Fibroblast of pulmonary artery (primary cell): ENCODE data around the gene UQCC5.
A peak's percentile ranks its signal among the peaks of the same experiment; 100 is the strongest.

Experiments
- DNase-seq: peaks from one replicate; pipeline ENCODE4 v3.0.0-alpha.2; 2010; ENCODE audit warnings: low read depth
- H3K4me3 ChIP-seq: replicated peaks from 2 replicates; pipeline ENCODE4 v1.5.1; 2011; ENCODE audit warnings: low read depth, mild to moderate bottlenecking, control low read depth, low read length, moderate library complexity
- CTCF ChIP-seq: IDR thresholded peaks from 2 replicates; pipeline ENCODE4 v1.5.1; 2011; ENCODE audit warnings: mild to moderate bottlenecking, control low read depth, low read length, inconsistent platforms; ENCODE audit errors: missing control alignments

The UQCC5 gene

GRCh38 chr3:52490035-52490938 lies 46.1 kb upstream of the UQCC5 start:
- no peak overlapping the region for H3K4me3 ChIP-seq
- no peak for DNase-seq
- no peak for TF ChIP-seq CTCF

DNA sequence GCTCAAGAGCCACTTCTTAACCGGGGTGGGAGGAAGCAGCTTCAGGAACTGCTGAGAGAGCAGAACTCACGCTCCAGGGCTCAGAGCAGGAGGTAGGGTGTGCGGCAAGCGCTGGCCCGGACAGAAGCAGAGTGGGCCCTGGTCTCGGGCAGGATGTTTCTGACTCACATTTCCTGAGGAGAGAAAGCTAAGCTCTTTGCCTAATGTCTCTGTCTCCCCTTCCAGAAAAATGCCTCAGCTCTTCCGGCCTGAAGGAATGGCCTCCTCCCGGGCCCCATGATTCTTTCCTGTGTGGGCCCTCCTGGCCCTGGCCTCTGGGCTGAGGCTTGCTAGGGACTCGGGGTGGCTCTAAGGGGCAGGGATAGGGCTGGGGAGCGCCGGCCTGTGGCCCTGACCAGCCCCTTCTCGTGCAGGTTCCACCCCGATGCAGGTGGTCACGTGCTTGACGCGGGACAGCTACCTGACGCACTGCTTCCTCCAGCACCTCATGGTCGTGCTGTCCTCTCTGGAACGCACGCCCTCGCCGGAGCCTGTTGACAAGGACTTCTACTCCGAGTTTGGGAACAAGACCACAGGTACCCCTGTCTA lies 45.4 kb upstream of the UQCC5 start:
- no peak for TF ChIP-seq CTCF

DNA sequence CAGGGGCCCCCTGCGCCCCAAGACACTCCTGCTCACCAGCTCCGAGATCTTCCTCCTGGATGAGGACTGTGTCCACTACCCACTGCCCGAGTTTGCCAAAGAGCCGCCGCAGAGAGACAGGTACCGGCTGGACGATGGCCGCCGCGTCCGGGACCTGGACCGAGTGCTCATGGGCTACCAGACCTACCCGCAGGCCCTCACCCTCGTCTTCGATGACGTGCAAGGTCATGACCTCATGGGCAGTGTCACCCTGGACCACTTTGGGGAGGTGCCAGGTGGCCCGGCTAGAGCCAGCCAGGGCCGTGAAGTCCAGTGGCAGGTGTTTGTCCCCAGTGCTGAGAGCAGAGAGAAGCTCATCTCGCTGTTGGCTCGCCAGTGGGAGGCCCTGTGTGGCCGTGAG lies 44.3 kb upstream of the UQCC5 start:
- TF ChIP-seq CTCF = no peak
- no peak overlapping the region for H3K4me3 ChIP-seq
- DNase-seq = no peak

More for the DNA sequence above, 45.4 kb upstream of the UQCC5 start:
- DNase-seq = peak; percentile 87
- no peak overlapping the region for H3K4me3 ChIP-seq

DNA sequence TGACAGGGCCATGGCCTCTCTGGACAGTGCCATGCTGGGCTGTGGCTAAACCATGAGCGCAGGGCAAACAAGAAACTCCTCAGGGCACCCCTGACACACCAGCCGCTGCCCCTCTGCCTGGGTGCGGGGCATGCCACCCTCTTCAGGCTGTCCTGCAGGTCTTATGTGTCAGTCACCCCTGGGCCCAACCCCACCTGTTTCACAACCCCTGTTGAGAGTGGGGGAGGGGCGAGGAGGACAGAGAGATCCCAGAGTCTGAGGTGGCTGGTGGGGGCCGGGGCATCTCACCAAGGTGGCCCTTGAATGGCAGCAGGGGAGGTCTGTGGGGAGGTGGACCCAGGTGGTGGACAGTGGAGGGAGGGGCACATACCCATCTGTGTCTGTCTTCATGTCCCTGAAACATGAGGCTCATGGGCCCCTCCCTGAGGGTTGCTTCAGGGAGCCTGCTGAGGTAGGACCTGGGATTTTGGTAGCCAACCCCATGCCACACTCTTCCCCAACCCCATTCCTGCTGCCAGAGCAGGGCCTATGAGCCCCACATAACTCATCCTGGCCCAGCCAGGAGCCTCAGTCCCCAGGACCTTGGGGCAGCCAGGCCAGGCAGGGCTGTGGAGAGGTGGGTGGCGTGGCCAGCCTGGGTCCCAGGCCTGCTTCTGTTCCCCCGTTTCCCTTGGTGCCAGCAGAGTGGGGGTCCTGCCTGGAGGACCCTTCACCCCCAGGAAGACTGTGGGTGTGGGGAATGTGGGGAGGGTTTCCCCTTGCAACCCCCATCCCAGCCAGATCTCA lies 43.0 kb upstream of the UQCC5 start:
- no peak for DNase-seq
- no peak for TF ChIP-seq CTCF
- H3K4me3 ChIP-seq = no peak overlapping the region

- no peak for TF ChIP-seq CTCF
- no peak overlapping the region for H3K4me3 ChIP-seq
- DNase-seq = no peak
Observed at GRCh38 chr3:52494445-52494844, 42.0 kb upstream of the UQCC5 start.

GRCh38 chr3:52494886-52495495 lies 41.4 kb upstream of the UQCC5 start, which contains the start of gene STAB1:
TSS of gene STAB1 (plus strand) at chr3:52495338. CDS start at chr3:52495414, 76 bp downstream.
- H3K4me3 ChIP-seq = no peak within 1 kb of the TSS
- no peak for DNase-seq
- TF ChIP-seq CTCF = no peak
